Osteoblast (primary cell): ENCODE measurements around the gene MR1. TPM values are rescaled to one million over a fixed set of nuclear protein-coding genes. Genes with fewer than 3 reads are reported as not detected.

Experiments
- DNase-seq: peaks from one replicate; pipeline ENCODE4 v3.0.0; 2011; ENCODE audit warnings: low spot score, mixed read lengths; ENCODE audit not compliant: insufficient read length; ENCODE audit errors: missing footprints
- H2AFZ ChIP-seq: 2 replicates; pipeline ENCODE4 v1.6.0; 2011; ENCODE audit warnings: mild to moderate bottlenecking, low read length
- H3K27ac ChIP-seq: 2 replicates; pipeline ENCODE4 v1.5.1; 2011; ENCODE audit warnings: mild to moderate bottlenecking, low read depth, low read length, moderate library complexity
- H3K27me3 ChIP-seq: 2 replicates; pipeline ENCODE4 v1.6.0; 2012; ENCODE audit warnings: mild to moderate bottlenecking, control low read depth, inconsistent platforms, low read length, moderate library complexity; ENCODE audit not compliant: insufficient read depth
- H3K36me3 ChIP-seq: 2 replicates; pipeline ENCODE4 v1.5.1; 2011; ENCODE audit warnings: mild to moderate bottlenecking, low read length, control low read depth, moderate library complexity; ENCODE audit not compliant: insufficient read depth
- H3K4me1 ChIP-seq: 2 replicates; pipeline ENCODE4 v1.5.1; 2011; ENCODE audit warnings: mild to moderate bottlenecking, low read length, control low read depth, moderate library complexity; ENCODE audit not compliant: insufficient read depth
- H3K4me2 ChIP-seq: 2 replicates; pipeline ENCODE4 v1.6.0; 2011; ENCODE audit warnings: mild to moderate bottlenecking, low read length; ENCODE audit not compliant: insufficient read depth
- H3K4me3 ChIP-seq: fragments of 200-600 bp; sonication (generic); 3 replicates; pipeline ENCODE4 v1.5.1; 2012; ENCODE audit warnings: mild to moderate bottlenecking, low read length, inconsistent platforms; ENCODE audit not compliant: insufficient read depth
- H3K79me2 ChIP-seq: 2 replicates; pipeline ENCODE4 v1.6.0; 2012; ENCODE audit warnings: mild to moderate bottlenecking, low read length, control low read depth, inconsistent platforms; ENCODE audit not compliant: insufficient read depth
- H3K9me3 ChIP-seq: 2 replicates; pipeline ENCODE4 v1.5.1; 2011; ENCODE audit warnings: low read depth, low read length, control low read depth
- H4K20me1 ChIP-seq: 2 replicates; pipeline ENCODE4 v1.6.0; 2012; ENCODE audit warnings: mild to moderate bottlenecking, low read length, control low read depth; ENCODE audit not compliant: insufficient read depth
- total RNA-seq: library from RNA; depleted of rRNA; stranded (reverse); fragments of >200 nt; gene quantifications from 2 replicates; pipeline ENCODE4 v1.2.3, GENCODE V29; 2012
- TF ChIP-seq, protein P1 (sequence below): IDR thresholded peaks from 2 replicates; pipeline ENCODE4 v1.5.1; 2011; ENCODE audit warnings: mild to moderate bottlenecking, low read depth, low read length, moderate library complexity; ENCODE audit errors: extremely low read depth

The MR1 gene
- total RNA-seq, 1 donor: 29.3 TPM

DNA sequence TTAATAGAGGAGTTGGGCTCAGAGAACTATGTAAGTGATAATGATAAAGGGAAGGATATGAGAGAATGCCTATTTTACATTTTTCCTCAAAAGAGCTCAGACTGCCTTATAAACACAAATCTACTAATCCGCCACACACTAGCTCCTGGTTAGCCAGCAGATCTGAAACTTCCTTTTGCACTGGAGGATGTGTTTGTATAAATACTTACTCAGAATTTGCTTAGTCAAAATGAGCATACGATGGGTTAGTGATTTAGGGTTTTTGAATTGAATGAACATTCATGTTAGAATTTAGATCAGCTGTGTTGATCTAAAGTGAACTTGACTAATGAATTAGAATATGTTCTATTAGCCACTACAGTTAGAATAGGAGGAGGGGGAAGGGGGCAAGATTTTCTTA is 45.6 kb downstream of the MR1 start:
- H3K27ac ChIP-seq: peak overlapping the region; percentile 95
- H3K4me2 ChIP-seq: no peak overlapping the region
- peak overlapping the region; percentile 19 for H2AFZ ChIP-seq
- H3K9me3 ChIP-seq: no peaks in the 10 kb centered on the region
- H3K4me1 ChIP-seq: peaks cover 21% of the 10 kb centered on the region
- peak; percentile 88 for DNase-seq
- no peaks in the 10 kb centered on the region for H3K79me2 ChIP-seq
- no peaks in the 10 kb centered on the region for H4K20me1 ChIP-seq
- TF ChIP-seq, protein P1, sequence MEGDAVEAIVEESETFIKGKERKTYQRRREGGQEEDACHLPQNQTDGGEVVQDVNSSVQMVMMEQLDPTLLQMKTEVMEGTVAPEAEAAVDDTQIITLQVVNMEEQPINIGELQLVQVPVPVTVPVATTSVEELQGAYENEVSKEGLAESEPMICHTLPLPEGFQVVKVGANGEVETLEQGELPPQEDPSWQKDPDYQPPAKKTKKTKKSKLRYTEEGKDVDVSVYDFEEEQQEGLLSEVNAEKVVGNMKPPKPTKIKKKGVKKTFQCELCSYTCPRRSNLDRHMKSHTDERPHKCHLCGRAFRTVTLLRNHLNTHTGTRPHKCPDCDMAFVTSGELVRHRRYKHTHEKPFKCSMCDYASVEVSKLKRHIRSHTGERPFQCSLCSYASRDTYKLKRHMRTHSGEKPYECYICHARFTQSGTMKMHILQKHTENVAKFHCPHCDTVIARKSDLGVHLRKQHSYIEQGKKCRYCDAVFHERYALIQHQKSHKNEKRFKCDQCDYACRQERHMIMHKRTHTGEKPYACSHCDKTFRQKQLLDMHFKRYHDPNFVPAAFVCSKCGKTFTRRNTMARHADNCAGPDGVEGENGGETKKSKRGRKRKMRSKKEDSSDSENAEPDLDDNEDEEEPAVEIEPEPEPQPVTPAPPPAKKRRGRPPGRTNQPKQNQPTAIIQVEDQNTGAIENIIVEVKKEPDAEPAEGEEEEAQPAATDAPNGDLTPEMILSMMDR: no peak
- H3K4me3 ChIP-seq: no peak overlapping the region
- H3K36me3 ChIP-seq: no peaks in the 10 kb centered on the region
- H3K27me3 ChIP-seq: no peaks in the 10 kb centered on the region

DNA sequence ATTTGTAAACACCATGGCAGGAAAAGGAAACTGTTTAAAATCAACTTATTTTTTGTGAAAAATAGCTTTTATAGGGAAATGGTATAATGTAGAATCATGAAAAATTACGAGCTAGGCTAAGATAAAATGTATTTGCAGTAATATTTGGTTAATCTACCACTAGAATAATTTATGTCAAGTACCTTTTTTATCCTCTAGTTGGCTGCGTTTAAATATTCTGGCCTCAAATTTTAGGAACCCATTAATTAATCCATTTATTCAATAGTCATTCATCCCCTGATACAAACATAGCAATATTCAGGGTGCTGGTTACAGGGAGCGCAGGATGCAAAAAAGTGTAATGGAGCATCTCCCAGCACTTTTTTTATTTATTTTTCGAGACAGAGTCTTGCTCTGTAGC is 46.1 kb downstream of the MR1 start:
- Histone ChIP-seq H3K36me3 (no peaks in the 10 kb centered on the region), H3K27me3 (no peaks in the 10 kb centered on the region), H2AFZ (no peak overlapping the region), H3K9me3 (no peaks in the 10 kb centered on the region), H3K4me2 (no peak overlapping the region), H3K27ac (no peak overlapping the region), H4K20me1 (no peaks in the 10 kb centered on the region), H3K79me2 (no peaks in the 10 kb centered on the region), H3K4me1 (peaks cover 21% of the 10 kb centered on the region), H3K4me3 (no peak overlapping the region)
- TF ChIP-seq, protein P1: no peak
- no peak for DNase-seq

DNA sequence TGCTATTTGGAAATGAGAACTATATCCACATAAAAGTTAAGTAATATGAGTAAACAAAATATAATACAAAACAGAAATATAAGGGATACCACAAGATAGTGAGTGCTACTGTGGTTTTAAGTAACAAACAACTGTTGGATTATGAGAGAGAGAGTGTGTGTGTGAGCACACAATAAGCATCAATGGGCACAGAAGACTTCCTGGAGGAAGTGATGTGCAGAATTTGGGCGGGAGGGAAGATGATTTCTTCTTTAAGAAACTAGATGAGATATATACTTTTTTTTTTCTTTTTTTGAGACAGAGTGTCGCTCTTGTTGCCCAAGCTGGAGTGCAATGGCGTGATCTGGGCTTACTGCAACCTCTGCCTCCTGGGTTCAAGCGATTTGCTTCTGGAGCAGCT is 46.8 kb downstream of the MR1 start:
- Histone ChIP-seq H2AFZ (no peak overlapping the region), H3K27me3 (no peaks in the 10 kb centered on the region), H3K36me3 (no peaks in the 10 kb centered on the region), H3K4me1 (peaks cover 21% of the 10 kb centered on the region), H3K9me3 (no peaks in the 10 kb centered on the region), H4K20me1 (no peaks in the 10 kb centered on the region), H3K4me2 (no peak overlapping the region), H3K79me2 (no peaks in the 10 kb centered on the region), H3K27ac (no peak overlapping the region), H3K4me3 (no peak overlapping the region)
- no peak for DNase-seq
- TF ChIP-seq, protein P1: no peak

DNA sequence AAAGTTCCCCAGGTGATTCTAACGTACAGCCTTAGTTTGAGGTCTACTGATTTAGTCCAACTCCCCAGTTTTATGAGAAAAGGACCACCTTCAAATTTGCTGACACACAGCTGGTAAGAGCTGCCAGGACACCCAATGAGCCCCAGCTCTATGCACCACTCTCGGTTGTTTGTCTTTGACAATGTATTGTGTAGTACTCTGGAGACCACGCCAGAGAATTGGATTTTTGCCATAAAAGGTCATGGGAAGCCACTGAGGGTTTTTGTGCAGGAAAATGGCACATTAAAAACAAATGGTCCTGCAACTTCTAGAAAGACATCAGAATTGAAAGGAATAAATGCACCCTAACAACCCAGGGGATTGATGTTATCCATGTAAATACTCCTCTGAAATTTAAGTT is 47.6 kb downstream of the MR1 start:
- DNase-seq: no peak
- Histone ChIP-seq H3K4me2 (no peak overlapping the region), H3K4me3 (no peak overlapping the region), H3K27me3 (no peaks in the 10 kb centered on the region), H4K20me1 (no peaks in the 10 kb centered on the region), H2AFZ (no peak overlapping the region), H3K79me2 (no peaks in the 10 kb centered on the region), H3K27ac (no peak overlapping the region), H3K9me3 (no peaks in the 10 kb centered on the region), H3K4me1 (peaks cover 23% of the 10 kb centered on the region), H3K36me3 (no peaks in the 10 kb centered on the region)
- TF ChIP-seq, protein P1: no peak
